H1 (cell line): ENCODE data around the gene EIF3J. TPM values are rescaled to one million over a fixed set of nuclear protein-coding genes. Genes with fewer than 3 reads are reported as not detected.
A peak's percentile ranks its signal among the peaks of the same experiment; 100 is the strongest.
"Not testable (repeated sequence)": the region's sequence is repeated elsewhere in the genome, so short reads cannot be mapped to it uniquely, and the experiment has no call there.

Source experiments
- CTCF ChIA-PET: fragments of 300-600 bp; sonication (Branson Sonifier 250); formaldehyde crosslinking; loops from one replicate; lab custom pipeline; 2021; ENCODE audit not compliant: partially characterized antibody; lab: Charles Lee
- POLR2A ChIA-PET: fragments of 300-600 bp; sonication (Branson Sonifier 250); formaldehyde crosslinking; loops from one replicate; lab custom pipeline; 2021; ENCODE audit warnings: inconsistent platforms; ENCODE audit not compliant: partially characterized antibody; lab: Charles Lee
- DNase-seq, 2 experiments: peaks; one replicate each; pipeline versions ENCODE4 v3.0.0 to v3.0.0-alpha.2; 2010 to 2022; ENCODE audit warnings: low spot score in 2 of 2, low read depth in 1 of 2, mixed read lengths in 1 of 2
- FAIRE-seq: peaks from 2 replicates; lab custom pipeline; 2011; peaks lifted over from hg19 to GRCh38; lab: Jason Lieb, UNC
- H2AFZ ChIP-seq: 2 replicates; pipeline ENCODE4 v1.8.1; 2012; ENCODE audit warnings: low read length, inconsistent platforms
- H2AK5ac ChIP-seq: 2 replicates; pipeline ENCODE4 v1.6.1; 2013; ENCODE audit warnings: low read depth, low read length
- H2BK120ac ChIP-seq: replicated peaks from 2 replicates; pipeline ENCODE3; 2013; ENCODE audit warnings: low read depth, low read length, inconsistent platforms
- H2BK12ac ChIP-seq: 2 replicates; pipeline ENCODE4 v1.6.1; 2013; ENCODE audit warnings: low read depth, low read length
- H2BK15ac ChIP-seq: 2 replicates; pipeline ENCODE4 v1.6.1; 2013; ENCODE audit warnings: low read length
- H2BK20ac ChIP-seq: 2 replicates; pipeline ENCODE4 v1.6.1; 2013; ENCODE audit warnings: low read length
- H2BK5ac ChIP-seq: 2 replicates; pipeline ENCODE4 v1.6.1; 2013; ENCODE audit warnings: low read depth, low read length
- H3K14ac ChIP-seq: 2 replicates; pipeline ENCODE4 v1.6.1; 2013; ENCODE audit warnings: inconsistent platforms; ENCODE audit not compliant: insufficient read length
- H3K18ac ChIP-seq: 2 replicates; pipeline ENCODE4 v1.6.1; 2013; ENCODE audit warnings: low read length; ENCODE audit errors: extremely low read depth
- H3K23ac ChIP-seq: 2 replicates; pipeline ENCODE4 v1.6.1; 2013; ENCODE audit warnings: inconsistent platforms; ENCODE audit not compliant: insufficient read length
- H3K23me2 ChIP-seq: 2 replicates; pipeline ENCODE4 v1.6.1; 2013; ENCODE audit warnings: low read depth, low read length
- H3K27ac ChIP-seq: 2 replicates; pipeline ENCODE4 v1.6.1; 2011; ENCODE audit warnings: low read depth, low read length, inconsistent platforms
- H3K27me3 ChIP-seq, 4 experiments: replicated peaks in 1 of 4; 1 replicate in 1 of 4; 2 replicates in 3 of 4; pipeline versions ENCODE4 v1.6.1 to v1.8.1; 2011 to 2013; ENCODE audit warnings: low read length in 3 of 4, mild to moderate bottlenecking in 3 of 4, inconsistent platforms in 2 of 4, mixed read lengths in 2 of 4, moderate library complexity in 1 of 4; ENCODE audit not compliant: control insufficient read depth in 3 of 4, insufficient read depth in 3 of 4; ENCODE audit errors: extremely low read depth in 1 of 4
- H3K36me3 ChIP-seq, 4 experiments: 2 replicates each; pipeline versions ENCODE4 v1.6.1 to v1.8.1; 2011 to 2013; ENCODE audit warnings: mild to moderate bottlenecking in 4 of 4, low read length in 3 of 4, moderate library complexity in 2 of 4, control low read depth in 1 of 4, inconsistent platforms in 1 of 4; ENCODE audit not compliant: insufficient read depth in 4 of 4, control insufficient read depth in 2 of 4
- H3K4ac ChIP-seq: replicated peaks from 2 replicates; pipeline ENCODE3; 2013; ENCODE audit warnings: low read length, low read depth, mixed read lengths, inconsistent platforms; ENCODE audit not compliant: insufficient read length
- H3K4me1 ChIP-seq, 4 experiments: replicated peaks in 1 of 4; 1 replicate in 1 of 4; 2 replicates in 3 of 4; pipeline versions ENCODE4 v1.6.1 to v1.8.1; 2011 to 2013; ENCODE audit warnings: low read length in 3 of 4, inconsistent platforms in 2 of 4, mixed read lengths in 1 of 4; ENCODE audit not compliant: insufficient read depth in 4 of 4, control insufficient read depth in 3 of 4
- H3K4me2 ChIP-seq, 2 experiments: 2 replicates each; pipeline versions ENCODE4 v1.6.1 to v1.8.1; 2011 to 2013; ENCODE audit warnings: low read depth in 2 of 2, low read length in 2 of 2, control low read depth in 1 of 2, inconsistent platforms in 1 of 2, mild to moderate bottlenecking in 1 of 2; ENCODE audit not compliant: insufficient read depth in 1 of 2
- H3K4me3 ChIP-seq, 4 experiments: fragments of 200-600, 300-600 bp in 1 of 4; sonication (generic), shearing (Covaris generic), sonication (Bioruptor Twin) in 1 of 4; 2 replicates each; pipeline versions ENCODE4 v1.5.1 to v1.8.1; 2011 to 2016; ENCODE audit warnings: low read length in 4 of 4, low read depth in 3 of 4, control low read depth in 2 of 4, inconsistent platforms in 2 of 4, mild to moderate bottlenecking in 2 of 4, mixed read lengths in 1 of 4, moderate library complexity in 1 of 4; ENCODE audit not compliant: insufficient read depth in 2 of 4; ENCODE audit errors: extremely low read depth in 1 of 4
- H3K56ac ChIP-seq: replicated peaks from 2 replicates; pipeline ENCODE3; 2013; ENCODE audit warnings: low read depth, mild to moderate bottlenecking, mixed read lengths, low read length, inconsistent platforms; ENCODE audit not compliant: insufficient read length
- H3K79me1 ChIP-seq: 2 replicates; pipeline ENCODE4 v1.6.1; 2013; ENCODE audit warnings: low read depth, low read length, control low read depth
- H3K79me2 ChIP-seq, 2 experiments: 2 replicates each; pipeline versions ENCODE4 v1.6.1 to v1.8.1; 2012 to 2013; ENCODE audit warnings: low read length in 2 of 2, mild to moderate bottlenecking in 2 of 2, inconsistent platforms in 1 of 2; ENCODE audit not compliant: insufficient read depth in 2 of 2, control insufficient read depth in 1 of 2
- H3K9ac ChIP-seq, 4 experiments: replicated peaks in 1 of 4; 1 replicate in 1 of 4; 2 replicates in 3 of 4; pipeline versions ENCODE4 v1.6.1 to v1.8.1; 2011 to 2013; ENCODE audit warnings: low read depth in 3 of 4, low read length in 3 of 4, control low read depth in 2 of 4, mild to moderate bottlenecking in 2 of 4, moderate library complexity in 2 of 4, inconsistent platforms in 1 of 4; ENCODE audit errors: extremely low read depth in 1 of 4
- H3K9me3 ChIP-seq, 2 experiments: 2 replicates each; pipeline versions ENCODE4 v1.6.1 to v1.8.1; 2012 to 2013; ENCODE audit warnings: mild to moderate bottlenecking in 2 of 2, moderate library complexity in 2 of 2, control low read depth in 1 of 2, inconsistent platforms in 1 of 2, low read depth in 1 of 2, low read length in 1 of 2, mixed read lengths in 1 of 2; ENCODE audit not compliant: insufficient read depth in 2 of 2
- H4K20me1 ChIP-seq, 2 experiments: replicated peaks in 1 of 2; 2 replicates each; pipeline versions ENCODE3 to v1.8.1; 2011 to 2013; ENCODE audit warnings: inconsistent platforms in 2 of 2, low read length in 2 of 2, mild to moderate bottlenecking in 1 of 2; ENCODE audit not compliant: insufficient read depth in 2 of 2, control insufficient read depth in 1 of 2
- H4K5ac ChIP-seq: 2 replicates; pipeline ENCODE4 v1.6.1; 2013; ENCODE audit warnings: low read length, low read depth, mixed read lengths, inconsistent platforms; ENCODE audit not compliant: insufficient read length
- H4K8ac ChIP-seq: 2 replicates; pipeline ENCODE4 v1.8.0; 2013; ENCODE audit warnings: mild to moderate bottlenecking, moderate library complexity, low read length, inconsistent platforms; ENCODE audit not compliant: insufficient read depth; ENCODE audit errors: extremely low read depth
- H4K91ac ChIP-seq: replicated peaks from 2 replicates; pipeline ENCODE3; 2013; ENCODE audit warnings: low read length, mixed read lengths, inconsistent platforms; ENCODE audit not compliant: insufficient read length
- KDM1A ChIP-seq: fragments of 200-600, 300-600 bp; sonication (generic); IDR thresholded peaks from 2 replicates; pipeline ENCODE4 v1.7.1; 2016; ENCODE audit warnings: mild to moderate bottlenecking, low read length, borderline replicate concordance
- RAD21 ChIP-seq, 2 experiments: IDR thresholded peaks in 1 of 2; conservative IDR thresholded peaks in 1 of 2; 2 replicates each; pipeline ENCODE4 v1.6.1; 2011; ENCODE audit warnings: low read depth in 2 of 2, low read length in 2 of 2, improper control_type of control experiment in 1 of 2, inconsistent platforms in 1 of 2, mild to moderate bottlenecking in 1 of 2, moderate library complexity in 1 of 2
- WGBS, 2 experiments: shearing (Covaris generic) in 1 of 2; methylation state at CpG; one replicate each; pipeline versions ENCODE4 v1.1.6 to v1.1.7; 2013 to 2015; ENCODE audit warnings: low lambda C conversion rate in 2 of 2, mixed read lengths in 2 of 2, inconsistent platforms in 1 of 2, low coverage in 1 of 2, missing lambda C conversion rate in 1 of 2; ENCODE audit not compliant: insufficient replicate concordance in 2 of 2, insufficient coverage in 1 of 2, insufficient read length in 1 of 2; ENCODE audit errors: extremely low coverage in 1 of 2, missing lambda C conversion rate in 1 of 2; 5-methylcytosine and 5-hydroxymethylcytosine counted together
- polyA plus RNA-seq, 7 experiments: library from polyadenylated mRNA; depleted of rRNA in 3 of 7; stranded (reverse) in 5 of 7; unstranded in 2 of 7; fragments of >200 nt in 5 of 7; fragments of 200-250 nt in 2 of 7; gene quantifications; 1 replicate in 5 of 7; 2 replicates in 1 of 7; 4 replicates in 1 of 7; pipeline versions ENCODE4 v1.2.1 to v1.2.3, GENCODE V29; 2011 to 2013; ENCODE audit warnings: missing spikeins in 2 of 7, mixed read lengths in 2 of 7
- total RNA-seq: library from RNA; stranded (reverse); fragmentation: NEBNext Ultra II Directional; extraction: Animal tissue kit (Norgen Biotek cat#: 25700); gene quantifications from 2 replicates; pipeline ENCODE4 v1.2.1, GENCODE V29; 2021

Gene EIF3J
- total and polyA plus RNA-seq, 2 of the 8 experiments (the other 6 are each of a cell fraction or from before 2014, with no cell fraction given): 26.8 to 119 TPM

DNA sequence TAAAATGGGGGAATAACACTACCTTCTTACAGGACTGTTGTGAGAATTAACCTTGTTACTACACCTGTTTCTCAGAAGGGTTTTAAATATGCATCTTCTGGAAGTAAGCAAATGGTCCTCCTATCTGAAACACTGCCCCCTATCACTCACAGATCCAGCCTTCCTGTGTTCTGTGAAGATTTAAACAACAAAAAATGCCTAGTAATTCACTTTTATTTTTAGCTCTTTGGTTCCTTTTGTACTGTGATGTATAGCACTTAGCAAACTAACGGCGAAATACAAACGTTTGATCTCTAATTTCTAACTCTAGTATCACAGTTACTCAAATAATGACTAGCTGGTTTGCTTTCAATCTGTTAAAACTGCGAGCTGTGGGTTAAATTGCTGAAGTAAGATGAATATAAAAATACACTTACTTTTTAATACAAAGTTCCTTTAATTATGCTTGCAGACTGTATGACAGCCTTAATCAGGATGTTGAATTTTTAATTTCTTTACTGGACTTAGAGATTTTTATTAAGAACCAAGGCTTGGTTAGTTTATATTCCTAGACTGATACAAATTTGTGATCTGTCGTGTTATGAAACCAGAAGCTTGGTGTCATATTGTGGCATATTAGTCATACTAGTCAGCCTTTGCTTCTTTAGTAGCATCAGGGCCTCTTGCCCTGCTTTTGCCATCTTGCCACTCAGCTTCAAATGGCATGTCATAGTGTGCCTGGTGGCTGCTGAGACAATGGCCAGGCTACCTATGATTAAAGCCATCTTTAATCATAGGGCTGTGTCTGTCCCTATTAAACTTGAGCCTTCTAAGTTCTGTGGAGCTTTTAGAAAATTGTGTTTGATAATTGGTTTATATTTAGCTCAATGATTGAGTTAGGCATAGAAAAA, 9.2 kb downstream of the EIF3J start (continued):
- TF ChIP-seq KDM1A (no peak), RAD21 (IDR thresholded peaks at IDR 0.05 in 1 of 2, conservative IDR thresholded peaks at IDR 0.05 in 1 of 2; ENCODE audit: low read depth in 2 of 2, low read length in 2 of 2) (peak in 1 of 2 experiments; percentile 10; a peak in 1 of 4 replicates)

GRCh38 chr15:44549152-44549551, 12.2 kb downstream of the EIF3J start:
- Histone ChIP-seq H3K36me3 (peaks cover 0 to 27% (median 11%) of the 10 kb centered on the region in 4 experiments), H3K79me2 (peaks cover 0 to 43% of the 10 kb centered on the region in 2 experiments; a peak in 3 of 4 replicates)
- not testable (repeated sequence) for H3K18ac ChIP-seq, H4K91ac ChIP-seq, H3K27me3 ChIP-seq, H3K27ac ChIP-seq, H3K9ac ChIP-seq, H2BK12ac ChIP-seq, DNase-seq, H3K23me2 ChIP-seq, H4K20me1 ChIP-seq, H2BK20ac ChIP-seq, H2AFZ ChIP-seq, H3K4ac ChIP-seq, H3K14ac ChIP-seq, H2BK5ac ChIP-seq, H4K5ac ChIP-seq, H2AK5ac ChIP-seq, FAIRE-seq, H3K9me3 ChIP-seq, H3K4me2 ChIP-seq, H4K8ac ChIP-seq, H2BK120ac ChIP-seq, H2BK15ac ChIP-seq, H3K23ac ChIP-seq, H3K56ac ChIP-seq, H3K4me1 ChIP-seq, H3K4me3 ChIP-seq, H3K79me1 ChIP-seq
- ChIA-PET CTCF (interaction anchor here (1.2 to 1.7 kb wide), 2 partner anchors 10 to 12 kb away, joined by 3 to 6 read pairs; partner anchors contain the start of gene EIF3J), POLR2A (interaction anchor here (1.7 kb wide), 1 partner anchor 12 kb away, joined by 5 read pairs; no protein-coding TSS in a partner anchor)
- 94% methylated on average over 9 of the region's 9 CpGs; no CpG with 5 or more reads in 1 of the 2 experiments for WGBS, 2 experiments
